ENCODE data around the gene TMCO6.
"Not testable (repeated sequence)": the region's sequence is repeated elsewhere in the genome, so short reads cannot be mapped to it uniquely, and the experiment has no call there.

The TMCO6 gene

GRCh38 chr5:140630292-140631035 is 8.8 kb upstream of the TMCO6 start:
- DNase-seq (ENCODE audit: low spot score), result no peak

DNA sequence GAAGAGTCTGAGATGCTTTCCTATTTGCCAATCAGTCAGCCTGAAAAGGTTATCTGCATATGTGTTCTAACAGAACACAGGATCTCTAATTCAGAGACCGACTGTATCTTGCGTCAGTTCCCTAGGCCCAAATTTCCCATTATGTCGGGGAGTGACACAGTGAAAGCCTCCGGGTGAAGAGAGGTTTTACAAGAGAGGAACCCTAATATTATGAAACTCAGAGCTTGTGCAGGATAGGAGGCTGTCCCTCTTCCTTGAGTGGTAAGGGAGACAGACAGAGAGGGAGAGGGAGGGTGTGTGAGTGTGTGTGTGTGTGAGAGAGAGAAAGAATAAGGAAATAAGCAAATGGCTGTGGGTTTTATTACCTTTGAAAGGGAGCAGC is 8.2 kb upstream of the TMCO6 start:
- DNase-seq (ENCODE audit: low spot score), result no peak

DNA sequence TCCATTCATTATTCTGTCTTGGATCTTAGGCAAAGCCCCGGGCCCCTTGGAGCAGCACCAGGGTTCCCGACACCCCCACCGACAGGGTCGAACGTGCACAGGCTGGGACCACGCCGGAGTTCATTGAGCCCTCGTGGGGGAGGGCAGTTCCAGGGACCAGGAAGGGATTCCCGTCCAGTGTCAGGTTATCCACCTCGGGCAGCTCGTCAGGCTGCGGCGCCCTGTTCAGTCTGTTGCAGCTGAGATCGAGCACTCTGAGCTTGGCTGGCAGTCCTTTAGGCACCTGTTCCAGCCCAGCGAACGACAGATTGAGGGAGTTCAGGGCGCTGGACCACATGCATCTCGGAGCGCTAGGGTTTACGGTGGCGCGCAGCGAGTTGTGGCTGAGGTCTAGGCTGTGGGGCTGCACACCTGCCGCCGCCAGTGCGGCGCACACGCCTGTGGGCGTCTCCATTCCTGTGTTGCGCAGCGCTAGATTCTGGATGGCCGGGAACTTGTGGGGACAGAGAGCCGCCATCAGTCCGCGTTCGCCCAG is 7.4 kb upstream of the TMCO6 start:
- DNase-seq (ENCODE audit: low spot score), result peak; percentile 29

GRCh38 chr5:140632366-140633020 is 6.8 kb upstream of the TMCO6 start:
- DNase-seq (ENCODE audit: low spot score), result peak; percentile 42

DNA sequence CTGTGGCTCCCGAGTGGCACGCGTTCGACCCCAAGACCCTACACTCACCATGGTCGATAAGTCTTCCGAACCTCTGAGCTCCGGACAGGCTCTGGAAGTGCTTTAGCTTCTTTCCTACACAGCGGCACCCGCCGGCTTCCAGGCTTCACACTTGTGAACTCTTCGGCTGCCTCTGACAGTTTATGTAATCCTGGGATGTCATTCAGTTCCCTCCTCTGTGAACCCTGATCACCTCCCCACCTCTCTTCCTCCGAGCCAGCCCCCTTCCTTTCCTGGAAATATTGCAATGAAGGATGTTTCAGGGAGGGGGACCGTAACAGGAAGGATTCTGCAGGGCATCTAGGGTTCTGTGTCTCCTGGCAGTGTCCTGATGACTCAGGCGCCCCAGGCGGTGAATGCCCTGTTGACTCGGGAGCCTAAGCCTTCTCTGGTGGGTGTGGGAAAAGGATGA is 6.2 kb upstream of the TMCO6 start, which contains the start of gene CD14:
TSS of gene CD14 (minus strand) at position 155 of the 451 bp plus-strand sequence. CDS start at position 51, 104 bp downstream.
- peak; percentile 7 for DNase-seq (ENCODE audit: low spot score)

GRCh38 chr5:140633501-140633900 is 5.8 kb upstream of the TMCO6 start:
- DNase-seq (ENCODE audit: low spot score), result no peak

GRCh38 chr5:140634103-140634502 is 5.1 kb upstream of the TMCO6 start:
- DNase-seq (ENCODE audit: low spot score), result no peak

DNA sequence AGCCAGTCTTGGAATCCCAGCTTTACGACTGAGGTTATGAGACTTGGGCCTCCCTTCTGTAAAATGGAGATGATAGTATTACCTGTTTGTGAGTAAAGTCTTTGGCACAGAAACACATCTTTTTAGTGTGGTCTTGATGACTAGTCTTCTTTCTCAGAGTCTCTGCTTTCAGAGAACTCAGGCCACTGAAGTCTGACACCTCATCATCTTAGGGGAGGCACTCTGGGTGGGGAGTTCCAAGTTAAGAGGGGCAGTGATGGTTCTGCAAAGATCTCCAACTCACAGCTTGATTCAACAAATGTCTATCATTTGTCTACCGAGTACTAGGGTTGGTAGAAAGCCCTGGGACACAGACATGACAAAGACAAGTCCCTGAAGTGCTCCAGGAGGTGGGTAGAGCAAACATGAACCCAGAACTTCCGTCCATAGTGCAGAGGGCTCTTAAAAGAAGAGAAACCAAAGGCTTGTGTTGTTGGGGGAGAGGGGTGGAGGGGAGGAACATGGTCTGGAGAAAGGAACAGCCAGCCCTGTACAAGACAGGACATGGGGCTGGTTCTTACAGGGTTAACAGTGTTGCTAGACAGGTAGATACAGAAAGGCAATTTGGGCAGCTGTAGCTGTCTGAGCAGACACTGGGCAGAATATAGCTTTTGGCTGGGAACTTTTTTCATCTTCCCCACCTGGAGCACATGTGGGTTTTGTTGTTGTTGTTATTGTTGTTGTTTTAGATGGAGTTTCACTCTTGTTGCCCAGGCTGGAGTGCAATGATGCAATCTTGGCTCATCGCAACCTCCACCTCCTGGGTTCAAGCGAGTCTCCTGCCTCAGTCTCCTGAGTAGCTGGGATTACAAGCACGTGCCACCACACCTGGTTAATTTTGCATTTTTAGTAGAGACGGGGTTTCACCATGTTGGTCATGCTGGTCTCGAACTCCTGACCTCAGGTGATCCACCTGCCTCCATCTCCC is 3.7 kb upstream of the TMCO6 start:
- DNase-seq (ENCODE audit: low spot score), result peak; percentile 37

DNA sequence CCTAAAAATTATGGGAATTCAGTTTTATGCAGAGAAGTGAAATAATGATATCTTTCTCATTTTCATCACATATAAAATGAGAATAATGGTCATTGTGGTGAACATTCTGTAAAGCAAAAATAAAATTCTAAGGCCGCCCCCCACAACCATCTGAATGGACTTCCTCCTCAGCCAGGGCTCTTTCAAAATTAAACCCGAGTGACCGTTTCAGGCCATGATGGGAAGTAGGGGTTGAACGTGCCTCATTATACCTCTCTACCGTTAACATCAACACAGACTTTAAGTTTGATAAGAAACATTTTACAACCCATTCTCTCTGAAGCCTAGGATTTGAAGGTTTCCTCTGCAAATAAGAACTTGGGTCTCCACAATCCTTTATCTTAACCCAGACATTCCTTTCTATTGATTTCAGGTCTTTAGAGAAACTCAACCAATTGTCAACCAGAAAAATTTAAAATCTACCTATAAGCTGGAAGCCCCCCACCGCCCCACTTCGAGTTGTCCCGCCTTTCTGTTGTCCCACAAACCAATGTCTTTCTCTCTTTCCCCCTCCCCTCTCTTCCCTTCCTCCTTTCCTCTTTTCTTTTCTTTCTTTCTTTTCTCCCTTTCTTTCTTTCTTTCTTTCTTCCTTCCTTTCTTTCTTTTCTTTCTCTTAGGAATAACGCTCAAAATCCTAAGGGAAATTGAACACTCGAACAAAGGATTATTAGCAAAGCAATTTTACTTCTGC is 1.7 kb upstream of the TMCO6 start:
- DNase-seq (ENCODE audit: low spot score), result no peak

DNA sequence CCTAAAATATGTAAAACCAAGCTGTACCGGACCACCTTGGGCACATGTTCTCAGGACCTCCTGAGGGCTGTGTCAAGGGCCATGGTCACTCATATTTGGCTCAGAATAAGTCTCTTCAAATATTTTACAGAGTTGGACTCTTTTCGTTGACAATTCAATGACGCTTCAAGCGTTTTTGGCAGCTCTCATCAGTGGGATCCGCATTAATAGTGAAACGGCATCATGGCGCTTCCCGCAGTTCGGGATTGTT is 428 bp upstream of the TMCO6 start:
- not testable (repeated sequence) for DNase-seq (ENCODE audit: low spot score)

DNA sequence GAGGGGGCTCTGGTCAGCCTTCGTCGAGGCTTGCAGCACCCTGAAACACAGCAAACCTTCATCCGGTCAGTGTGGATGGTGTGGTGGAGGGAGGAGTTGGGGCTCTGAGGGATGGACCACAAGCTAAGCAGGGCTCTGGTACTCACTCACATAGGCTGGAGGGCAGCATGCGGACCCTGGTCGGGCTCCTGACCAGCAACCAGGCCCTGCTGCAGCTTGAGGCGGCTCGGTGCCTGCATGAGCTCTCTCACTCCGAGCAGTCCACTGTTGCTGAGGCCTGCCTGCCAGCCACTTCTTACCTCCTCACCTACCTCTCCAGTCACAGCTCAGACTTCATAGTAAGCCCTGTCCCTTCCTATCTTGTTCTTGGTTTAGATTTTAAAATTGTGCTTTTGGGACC is 2.5 kb downstream of the TMCO6 start:
- DNase-seq (ENCODE audit: low spot score), result no peak

GRCh38 chr5:140642718-140643117 is 3.5 kb downstream of the TMCO6 start:
- no peak for DNase-seq (ENCODE audit: low spot score)

DNA sequence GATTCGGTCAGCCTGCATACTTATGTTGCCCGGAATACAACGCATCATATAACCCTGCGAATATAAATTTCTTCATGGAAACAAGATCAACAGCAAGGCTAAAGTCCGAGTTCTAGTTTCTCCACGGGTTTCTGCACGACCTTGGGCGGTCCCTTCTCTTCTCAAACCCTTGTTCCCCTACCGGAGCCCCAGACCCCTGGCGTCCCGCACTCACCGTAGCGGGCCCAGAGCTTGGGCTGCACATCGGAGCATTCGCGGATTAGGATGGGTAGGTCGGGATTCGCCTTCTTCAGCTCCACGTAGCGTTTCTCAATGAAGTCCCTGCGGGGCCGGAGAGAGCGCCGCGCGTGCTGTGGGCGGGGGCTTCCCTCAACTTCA is 7.8 kb downstream of the TMCO6 start:
- no peak for DNase-seq (ENCODE audit: low spot score)

DNA sequence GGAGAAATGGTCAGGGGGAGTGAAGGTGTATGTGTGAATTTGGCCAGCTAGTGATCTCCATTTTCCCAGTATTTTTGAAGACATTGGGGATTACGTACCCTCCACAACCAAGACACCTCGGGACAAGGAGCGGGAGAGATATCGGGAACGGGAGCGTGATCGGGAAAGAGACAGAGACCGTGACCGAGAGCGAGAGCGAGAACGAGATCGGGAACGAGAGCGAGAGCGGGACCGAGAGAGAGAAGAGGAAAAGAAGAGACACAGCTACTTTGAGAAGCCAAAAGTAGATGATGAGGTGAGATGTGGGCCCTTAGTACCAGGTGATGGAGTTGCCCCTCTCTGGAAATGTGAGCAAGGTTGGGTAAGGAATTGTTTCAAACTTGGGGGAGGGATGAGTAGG is 19.6 kb downstream of the TMCO6 start:
- DNase-seq (ENCODE audit: low spot score), result no peak

GRCh38 chr5:140660371-140660770 is 21.1 kb downstream of the TMCO6 start:
- DNase-seq (ENCODE audit: low spot score), result not testable (repeated sequence)

DNA sequence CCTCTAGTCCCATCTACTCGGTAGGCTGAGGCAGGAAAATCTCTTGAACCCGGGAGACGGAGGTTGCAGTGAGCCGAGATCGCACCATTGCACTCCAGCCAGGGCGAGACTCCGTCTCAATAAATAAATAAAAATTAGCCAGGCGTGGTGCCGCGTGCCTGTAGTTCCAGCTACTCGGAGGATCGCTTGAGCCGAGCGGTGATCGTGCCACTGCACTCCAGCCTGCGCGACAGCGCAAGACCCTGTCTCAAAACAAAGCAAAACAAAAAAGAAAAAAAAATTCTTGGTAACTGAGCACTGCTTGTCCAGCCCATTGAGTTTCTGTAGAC is 24.7 kb downstream of the TMCO6 start:
- no peak for DNase-seq (ENCODE audit: low spot score)

DNA sequence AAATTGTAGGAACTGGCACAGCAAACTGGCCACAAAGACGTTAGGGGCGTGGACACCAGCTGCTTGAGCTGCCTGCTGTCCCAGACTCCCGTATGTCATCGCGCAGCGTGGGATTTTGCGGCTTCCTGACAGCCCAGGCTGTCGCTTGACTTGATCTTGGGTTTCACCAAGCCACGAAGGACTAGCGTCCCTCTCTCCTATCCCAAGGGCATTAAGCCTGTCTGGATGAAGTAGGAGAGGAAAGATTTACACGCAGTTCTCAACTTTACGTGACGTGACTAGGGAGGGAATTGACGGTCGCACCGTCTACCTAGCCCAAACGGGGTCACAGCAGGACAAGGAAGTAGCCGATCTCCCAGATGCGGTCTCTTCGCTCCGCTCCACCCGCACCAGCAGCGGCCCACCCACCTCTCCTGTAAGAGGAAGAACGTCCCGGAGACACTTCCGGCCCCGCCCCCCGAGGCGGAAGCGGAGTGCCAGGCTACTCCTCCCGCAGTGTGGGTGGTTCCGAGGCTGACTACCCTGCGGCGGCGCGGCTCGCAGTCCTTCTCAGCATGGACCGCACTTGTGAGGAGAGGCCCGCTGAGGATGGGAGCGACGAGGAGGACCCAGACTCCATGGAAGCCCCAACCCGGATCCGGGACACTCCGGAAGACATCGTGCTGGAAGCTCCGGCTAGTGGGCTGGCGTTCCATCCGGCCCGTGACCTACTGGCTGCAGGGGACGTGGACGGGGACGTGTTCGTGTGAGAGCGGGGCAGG is 25.3 kb downstream of the TMCO6 start, which contains the start of gene WDR55:
TSS of gene WDR55 (plus strand) at position 546 of the 761 bp plus-strand sequence. CDS start at position 555, 9 bp downstream.
- peak; percentile 94 for DNase-seq (ENCODE audit: low spot score)

GRCh38 chr5:140671035-140671434 is 31.8 kb downstream of the TMCO6 start:
- DNase-seq (ENCODE audit: low spot score), result not testable (repeated sequence)

DNA sequence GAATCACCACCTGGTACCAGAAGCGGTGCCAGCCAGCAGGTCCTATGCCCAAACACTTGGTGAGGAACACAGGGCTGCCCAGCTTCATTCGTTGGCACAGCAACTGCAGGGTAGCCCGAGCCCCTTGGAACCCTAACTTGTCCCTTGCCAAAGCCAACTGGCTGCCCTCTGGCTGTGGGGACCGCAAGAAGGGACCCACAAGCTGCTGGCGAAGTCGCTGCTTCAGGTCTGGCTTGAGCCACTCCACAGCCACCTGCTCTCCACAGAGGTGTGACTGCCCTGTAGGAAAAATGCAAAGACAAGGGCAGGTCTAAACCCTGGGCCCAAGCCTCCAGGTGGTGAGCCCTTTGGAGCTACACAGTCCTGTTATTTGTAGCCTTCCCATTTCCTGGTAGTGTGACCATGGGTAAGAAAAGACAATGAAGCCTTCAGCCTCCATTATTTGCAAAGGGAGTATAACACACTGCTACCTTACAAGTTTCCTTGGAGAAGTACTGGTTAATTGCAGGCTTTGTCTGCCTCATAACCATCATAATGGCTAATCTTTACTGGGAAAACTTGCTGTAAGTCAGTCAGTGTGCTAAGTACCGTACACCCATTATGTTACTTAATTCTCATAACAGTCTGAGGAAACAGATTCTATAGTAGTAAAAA is 32.3 kb downstream of the TMCO6 start:
- DNase-seq (ENCODE audit: low spot score), result no peak

DNA sequence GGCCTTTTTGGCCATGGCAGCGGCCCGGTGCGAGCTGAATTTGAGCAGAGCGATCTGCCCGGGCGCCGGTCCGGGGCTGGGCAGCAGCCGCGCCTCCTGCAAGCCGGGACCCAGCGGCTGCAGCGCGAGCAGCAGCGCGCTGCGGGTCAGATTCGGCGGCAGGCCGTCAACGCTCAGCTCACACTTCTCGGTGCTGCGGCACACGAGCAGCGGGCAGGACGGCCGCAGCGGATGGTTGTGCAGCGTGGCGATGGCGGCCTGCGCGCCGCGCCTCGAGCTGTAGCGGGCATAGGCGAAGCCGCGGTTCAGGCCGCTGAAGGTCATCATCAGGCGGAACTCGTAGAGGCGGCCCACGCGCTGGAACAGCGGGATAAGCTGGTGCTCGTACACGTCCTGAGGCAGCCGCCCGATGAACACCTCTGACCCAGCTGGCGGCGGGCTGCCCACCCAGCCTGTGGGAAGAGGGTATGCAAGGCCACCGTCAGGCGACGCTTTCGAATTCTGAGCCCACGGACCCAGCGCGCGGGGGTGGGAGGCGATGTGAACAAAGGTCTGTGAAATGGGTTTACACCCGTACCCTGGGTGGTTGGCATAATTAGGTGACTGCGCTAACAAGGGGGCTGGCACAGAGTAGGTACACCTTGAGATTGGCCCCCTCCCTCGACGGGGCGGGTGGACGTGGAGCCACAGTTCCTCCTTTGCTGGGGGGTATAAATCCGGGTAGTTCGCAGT is 33.4 kb downstream of the TMCO6 start:
- DNase-seq (ENCODE audit: low spot score), result peak; percentile 2
